KG1 (cell line): ENCODE results near the gene ZNF512B.
A peak's percentile ranks its signal among the peaks of the same experiment; 100 is the strongest.
"Not testable (repeated sequence)": the region's sequence is repeated elsewhere in the genome, so short reads cannot be mapped to it uniquely, and the experiment has no call there.

Experiments
- DNase-seq: peaks from one replicate; lab custom pipeline; 2025; lab: John Stamatoyannopoulos, UW

Gene ZNF512B

DNA sequence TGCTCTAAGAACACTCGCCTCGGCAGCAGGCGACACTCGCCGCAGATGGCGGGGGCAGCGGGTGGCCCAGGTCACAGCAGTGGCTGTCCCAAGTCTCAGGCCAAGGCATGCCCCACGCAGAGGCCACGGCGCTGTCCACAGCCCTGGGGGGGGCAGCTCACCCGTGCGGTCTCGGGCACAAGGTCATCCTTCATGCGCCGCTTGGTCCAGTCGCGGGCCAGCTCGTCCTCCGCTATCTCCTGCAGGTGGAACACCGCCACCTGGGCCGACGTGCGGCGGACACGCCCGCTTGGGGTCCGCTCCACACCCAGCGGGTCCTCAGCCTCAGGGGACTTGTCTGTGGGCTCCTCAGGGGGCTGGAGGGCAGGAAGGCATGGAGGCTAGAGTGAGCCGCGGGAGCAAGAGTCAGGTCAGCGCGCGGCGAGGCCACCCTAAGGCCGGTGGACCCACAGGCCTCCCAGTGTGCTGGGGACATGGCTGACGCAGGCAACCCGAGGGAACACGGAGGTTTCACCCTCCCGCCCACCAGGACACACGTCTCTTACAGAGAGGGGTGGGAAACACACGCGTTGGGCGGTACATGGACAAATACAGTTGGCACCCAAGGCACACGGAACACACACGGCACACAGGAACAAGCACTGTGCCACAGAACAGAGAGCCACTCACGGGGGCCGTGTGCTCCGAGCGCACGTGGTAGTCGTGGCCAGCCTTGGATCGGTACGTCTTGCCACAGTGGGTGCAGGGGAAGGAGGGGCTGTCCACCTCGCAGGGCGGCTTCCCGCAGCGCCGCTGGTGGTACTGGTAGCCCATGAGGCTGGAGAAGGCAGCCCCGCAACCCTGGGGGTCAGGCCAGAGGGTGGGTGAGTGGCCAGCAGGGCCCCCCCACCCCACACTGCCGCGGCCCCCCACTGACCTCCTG lies 7.0 kb downstream of the ZNF512B start:
- no peak for DNase-seq

DNA sequence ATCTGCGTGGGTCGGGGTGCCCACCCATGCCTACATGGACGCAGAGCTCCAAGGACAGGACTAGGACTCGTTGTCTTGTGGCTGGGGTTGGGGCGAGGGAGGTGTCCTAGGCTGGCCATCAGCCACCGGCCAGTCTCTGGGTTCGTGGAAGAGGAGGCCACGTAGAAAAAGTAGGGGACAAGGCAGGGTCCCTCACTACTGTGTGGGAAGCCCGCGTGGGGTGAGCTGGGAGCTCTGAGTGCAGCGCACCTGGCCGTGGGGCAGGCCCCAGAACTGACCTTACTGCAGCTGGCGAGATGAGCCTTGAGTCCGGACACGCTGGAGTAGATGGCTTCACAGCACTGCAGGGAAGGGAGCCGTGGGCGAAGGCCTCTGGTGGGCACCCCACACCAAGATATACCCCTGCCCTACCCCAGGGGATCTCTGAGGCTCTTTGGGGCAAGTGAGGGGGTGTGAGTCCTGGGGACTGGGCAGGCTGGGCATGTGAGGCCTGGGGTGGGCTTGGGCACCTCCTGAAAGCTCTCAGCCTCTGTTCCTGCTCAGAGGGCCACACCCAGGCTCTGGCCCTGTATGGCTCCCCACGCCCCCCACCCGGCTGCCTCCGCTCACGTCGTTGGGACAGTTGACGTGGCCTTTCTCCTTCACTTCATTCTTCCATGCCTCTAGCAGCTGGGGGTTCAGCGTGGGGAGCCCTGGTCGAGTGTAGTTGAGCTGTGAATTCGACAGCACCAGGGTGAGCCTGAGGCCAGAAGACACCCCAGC lies 7.9 kb downstream of the ZNF512B start:
- DNase-seq = no peak

DNA sequence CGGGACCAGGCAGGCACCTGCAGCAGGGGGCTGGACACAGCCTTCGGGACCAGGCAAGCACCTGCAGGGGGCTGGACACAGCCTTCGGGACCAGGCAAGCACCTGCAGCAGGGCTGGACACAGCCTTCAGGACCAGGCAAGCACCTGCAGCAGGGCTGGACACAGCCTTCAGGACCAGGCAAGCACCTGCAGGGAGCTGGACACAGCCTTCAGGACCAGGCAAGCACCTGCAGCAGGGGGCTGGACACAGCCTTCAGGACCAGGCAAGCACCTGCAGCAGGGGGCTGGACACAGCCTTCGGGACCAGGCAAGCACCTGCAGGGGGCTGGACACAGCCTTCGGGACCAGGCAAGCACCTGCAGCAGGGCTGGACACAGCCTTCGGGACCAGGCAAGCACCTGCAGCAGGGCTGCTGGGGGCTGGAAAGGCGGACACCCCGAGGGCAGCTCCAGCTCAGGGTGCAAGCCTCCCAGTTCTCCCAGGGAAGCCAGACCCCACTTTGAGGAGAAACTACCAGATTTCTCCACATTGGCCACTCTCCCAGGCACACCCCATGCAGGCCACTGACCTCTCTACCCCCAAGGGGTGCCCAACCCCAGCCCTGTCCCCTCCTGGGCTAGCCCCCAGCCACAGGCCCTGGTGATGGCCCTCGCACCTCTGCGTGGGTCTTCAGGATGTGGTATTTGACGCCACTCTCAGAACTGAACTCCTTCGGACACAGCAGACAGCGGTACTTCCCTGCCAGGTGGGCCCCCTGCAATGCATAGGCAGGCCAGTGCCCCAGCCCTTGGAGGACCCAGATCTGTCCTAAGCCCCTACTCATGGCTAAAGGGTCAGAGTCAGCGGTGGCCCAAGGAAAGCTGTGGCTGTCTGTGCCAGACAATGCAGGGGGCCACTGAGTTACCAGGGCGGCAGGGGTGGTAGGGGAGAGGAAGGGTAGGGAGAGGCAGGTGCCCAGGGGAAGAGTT lies 8.8 kb downstream of the ZNF512B start:
- not testable (repeated sequence) for DNase-seq

GRCh38 chr20:63959699-63960075 lies 10.0 kb downstream of the ZNF512B start:
- DNase-seq = no peak

DNA sequence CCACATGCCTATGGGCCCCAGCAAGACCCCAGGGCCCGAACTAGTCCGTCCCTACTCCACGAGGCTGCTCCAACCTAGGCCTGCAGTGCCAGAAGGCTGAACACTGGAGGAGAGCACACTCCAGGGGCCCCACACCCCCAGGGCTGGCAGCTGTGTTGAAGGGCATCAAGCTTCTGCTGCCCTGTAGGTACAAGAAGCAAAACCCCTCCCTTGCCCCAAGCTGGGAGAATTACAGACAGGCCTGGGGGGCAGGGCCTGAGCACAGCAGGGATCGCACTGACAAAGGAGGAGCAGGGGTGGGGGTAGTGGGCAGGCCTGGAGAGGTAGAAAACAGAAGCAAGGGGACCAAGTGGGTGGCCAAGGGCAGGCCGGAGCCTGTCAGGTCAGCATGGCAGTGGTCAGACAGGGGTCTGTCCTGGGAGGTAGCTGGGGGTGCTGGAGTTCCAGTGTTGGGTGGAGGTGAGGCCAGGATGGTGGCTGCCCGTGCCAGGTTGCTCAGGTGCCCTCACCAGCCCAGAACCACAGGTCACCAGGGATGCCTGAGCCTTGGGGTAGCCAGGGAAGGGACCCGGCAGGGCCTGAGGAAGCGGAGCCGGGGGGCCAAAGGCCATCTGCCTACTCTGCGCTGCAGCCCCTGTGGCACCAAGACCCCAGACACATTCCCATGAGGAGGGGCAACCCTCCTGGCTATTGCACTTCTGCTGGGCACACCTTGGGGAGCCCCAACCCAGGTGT lies 10.6 kb downstream of the ZNF512B start:
- no peak for DNase-seq

GRCh38 chr20:63958471-63958870 lies 11.3 kb downstream of the ZNF512B start:
- DNase-seq = no peak

DNA sequence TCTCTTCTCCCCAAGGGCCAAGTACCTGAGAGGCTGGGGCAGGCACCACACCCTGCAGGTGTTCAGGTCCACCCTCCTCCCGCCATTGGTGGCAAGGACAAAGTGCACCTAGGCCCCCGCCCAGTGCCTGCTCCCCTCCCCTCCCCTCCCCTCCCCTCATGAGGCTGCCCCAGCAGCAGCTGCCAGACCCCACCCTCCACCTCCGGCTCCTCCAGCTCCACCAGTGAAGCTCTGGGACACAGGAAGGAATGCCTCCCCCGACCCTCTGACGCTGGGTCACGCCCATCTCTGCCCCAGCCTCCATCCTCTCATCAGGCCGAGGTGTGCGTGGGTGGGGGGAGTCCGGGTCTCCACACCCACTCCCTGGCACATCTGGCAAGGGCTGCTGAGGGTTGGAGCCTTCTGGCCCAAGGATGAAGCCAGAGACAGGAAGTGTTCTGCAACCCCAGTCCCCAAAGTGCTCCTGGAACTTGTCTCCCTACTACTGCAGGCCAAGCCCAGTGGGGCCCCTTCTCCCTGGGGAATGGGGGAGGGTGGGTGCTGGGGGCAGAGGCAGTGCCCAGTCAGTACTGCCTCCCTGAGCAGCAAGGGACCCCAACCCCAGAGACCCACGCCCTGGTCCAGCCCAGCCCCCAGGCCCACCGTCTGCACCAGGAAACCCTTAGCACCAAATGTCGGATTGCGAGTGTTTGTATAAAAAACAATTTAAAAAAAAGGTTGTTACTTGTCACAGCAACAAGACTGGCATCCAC lies 11.9 kb downstream of the ZNF512B start:
- no peak for DNase-seq

- DNase-seq = peak; percentile 35
Measured at GRCh38 chr20:63957004-63957689, 12.6 kb downstream of the ZNF512B start.

DNA sequence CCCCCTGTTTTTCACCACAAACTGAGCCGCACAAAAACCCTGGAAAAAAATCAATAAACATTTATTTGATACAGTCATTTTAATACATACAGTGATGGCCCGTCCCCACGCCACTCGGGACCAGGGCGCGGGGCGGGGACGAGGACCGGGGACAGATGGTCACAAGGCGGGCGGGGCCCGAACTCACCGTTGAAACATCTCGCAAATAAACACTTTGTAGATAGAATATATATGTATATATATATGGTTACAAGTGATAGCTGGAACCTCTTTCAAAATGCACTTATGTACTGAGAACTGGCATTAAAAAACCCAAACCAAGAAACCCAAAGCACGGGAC lies 13.1 kb downstream of the ZNF512B start:
- no peak for DNase-seq

- DNase-seq = peak; percentile 52
Measured at GRCh38 chr20:63955827-63956663, 13.7 kb downstream of the ZNF512B start, which contains the start of gene UCKL1. Gene UCKL1 (minus strand): TSS chr20:63956416. CDS start chr20:63956372, 44 bp downstream.

- no peak for DNase-seq
Measured at GRCh38 chr20:63955281-63955826, 14.4 kb downstream of the ZNF512B start.

DNA sequence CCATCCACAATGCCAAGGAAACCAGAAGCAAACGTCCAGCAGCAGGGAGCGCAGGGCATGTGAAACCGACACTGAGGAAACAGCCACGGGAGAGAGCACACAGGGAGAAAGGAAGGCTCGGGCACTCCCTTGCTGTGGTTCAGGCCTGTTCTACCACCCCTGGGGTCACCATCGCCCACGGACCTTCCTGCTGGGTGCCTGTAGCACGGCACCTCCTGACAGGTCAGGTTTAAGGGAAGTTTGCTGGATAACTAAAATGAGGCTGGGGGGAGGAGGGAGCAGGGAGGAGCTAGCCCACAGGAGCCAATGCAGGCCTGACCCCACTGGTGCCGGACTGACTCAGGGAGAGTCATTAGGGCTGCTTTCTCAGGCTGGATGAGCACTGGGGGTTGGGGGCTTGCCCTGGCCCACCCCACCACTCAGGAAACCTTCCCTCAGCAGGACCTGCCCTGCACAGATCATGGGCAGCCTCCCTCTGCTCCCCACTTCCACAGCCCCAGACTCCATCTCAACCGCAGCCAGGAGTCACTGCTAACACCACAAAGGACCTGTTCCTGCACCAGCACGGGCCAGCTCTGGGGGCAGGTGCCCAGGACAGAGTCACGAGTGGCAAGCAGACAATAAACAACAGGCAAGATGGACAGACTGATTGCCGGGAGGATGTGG lies 15.8 kb downstream of the ZNF512B start:
- DNase-seq = no peak

GRCh38 chr20:63952769-63953168 lies 17.0 kb downstream of the ZNF512B start:
- no peak for DNase-seq

DNA sequence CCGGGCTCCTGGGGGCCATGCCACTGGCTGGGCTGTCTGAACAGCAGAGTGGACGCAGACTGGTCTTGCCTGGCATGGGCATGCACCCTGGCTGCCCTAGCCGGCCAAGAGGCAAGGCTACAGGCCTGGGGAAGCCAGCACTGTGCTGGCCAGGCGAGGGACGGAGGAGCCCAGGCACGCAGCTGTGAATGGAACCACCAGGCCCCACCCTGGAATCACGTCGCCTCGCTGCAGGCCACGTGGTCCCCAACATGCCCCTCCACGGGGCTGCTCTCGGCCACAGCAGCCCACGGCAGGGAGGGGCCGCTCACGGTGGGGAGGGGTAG lies 17.6 kb downstream of the ZNF512B start:
- no peak for DNase-seq

DNA sequence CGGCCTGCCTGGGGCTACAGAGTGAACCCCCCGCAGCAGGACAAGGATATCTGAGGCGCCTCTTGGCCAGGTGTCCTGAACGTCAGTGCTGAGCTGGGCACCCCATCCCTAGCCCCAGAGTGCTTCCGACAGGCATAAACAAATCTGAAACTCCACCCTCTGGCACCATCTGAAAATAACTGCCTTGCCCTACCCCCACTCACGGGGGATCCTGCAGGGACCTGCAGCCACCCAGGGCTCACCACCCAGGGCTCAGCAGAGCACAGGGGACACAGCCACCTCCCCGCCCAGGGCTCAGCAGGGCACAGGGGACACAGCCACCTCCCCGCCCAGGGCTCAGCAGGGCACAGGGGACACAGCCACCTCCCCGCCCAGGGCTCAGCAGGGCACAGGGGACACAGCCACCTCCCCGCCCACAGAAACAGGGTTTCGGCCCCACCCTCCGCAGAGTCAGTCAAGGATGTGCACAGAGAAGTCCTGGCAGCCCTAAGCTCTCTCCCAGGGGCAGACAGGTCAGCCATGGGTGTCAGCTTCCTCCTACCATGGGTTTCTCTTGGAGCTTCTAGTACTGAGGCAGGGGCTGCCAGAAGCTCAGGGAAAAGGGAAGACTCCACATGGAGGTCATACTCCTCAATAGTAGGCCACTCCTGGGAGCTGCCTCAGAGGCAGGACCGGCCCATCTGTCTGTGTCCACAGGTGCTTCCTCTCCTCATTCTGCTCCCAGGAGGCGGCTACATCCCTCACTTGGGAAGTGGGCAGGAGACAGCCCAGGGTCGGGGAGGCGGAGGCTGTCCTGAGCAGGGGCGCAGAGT lies 18.1 kb downstream of the ZNF512B start:
- DNase-seq = no peak

GRCh38 chr20:63950701-63951397 lies 18.9 kb downstream of the ZNF512B start:
- no peak for DNase-seq
